AG09319 (cell line): ENCODE results near the gene NR1D2.

Source experiments
- DNase-seq: peaks from one replicate; pipeline ENCODE4 v3.0.0-alpha.2; 2010; ENCODE audit warnings: low read depth; ENCODE audit errors: extremely low read depth
- CTCF ChIP-seq: IDR thresholded peaks from 2 replicates; pipeline ENCODE4 v1.5.1; 2011; ENCODE audit warnings: low read depth, mild to moderate bottlenecking, inconsistent platforms, low read length, moderate library complexity

Gene NR1D2

GRCh38 chr3:23981136-23981535, 36.0 kb downstream of the NR1D2 start:
- no peak for TF ChIP-seq CTCF
- no peak for DNase-seq

- TF ChIP-seq CTCF, result no peak
Observed at GRCh38 chr3:23981955-23982354, 36.9 kb downstream of the NR1D2 start.

GRCh38 chr3:23984934-23985333, 39.8 kb downstream of the NR1D2 start:
- no peak for DNase-seq
- TF ChIP-seq CTCF, result no peak

More at GRCh38 chr3:23981955-23982354, 36.9 kb downstream of the NR1D2 start:
- no peak for DNase-seq

- no peak for TF ChIP-seq CTCF
- no peak for DNase-seq
Observed at GRCh38 chr3:23985747-23986544, 40.9 kb downstream of the NR1D2 start.

GRCh38 chr3:23987356-23987755, 42.3 kb downstream of the NR1D2 start:
- DNase-seq, result no peak
- no peak for TF ChIP-seq CTCF

GRCh38 chr3:23991306-23991682, 46.2 kb downstream of the NR1D2 start:
- TF ChIP-seq CTCF, result no peak
- no peak for DNase-seq

- TF ChIP-seq CTCF, result no peak
- DNase-seq, result no peak
Observed at GRCh38 chr3:23991683-23992628, 46.9 kb downstream of the NR1D2 start.
